ENCODE measurements around the gene ABHD1. TPM values are rescaled to one million over a fixed set of nuclear protein-coding genes. Genes with fewer than 3 reads are reported as not detected.
"Not testable (repeated sequence)": the region's sequence is repeated elsewhere in the genome, so short reads cannot be mapped to it uniquely, and the experiment has no call there.

Gene ABHD1
- polyA plus RNA-seq, 6 donors from 2014 or later = 1.2 to 1.3 TPM; not detected in 4

- Mint-ChIP-seq H3K4me1 (no peaks in the 10 kb centered on the region), H3K36me3 (no peaks in the 10 kb centered on the region), H3K27ac (peak overlapping the region in 1 of 6 donors; percentile 14), H3K4me3 (no peak overlapping the region), H3K27me3 (peaks cover 5 to 8% (median 6%) of the 10 kb centered on the region in 3 donors), H3K9me3 (no peaks in the 10 kb centered on the region)
- ATAC-seq (ENCODE audit: low read depth in 2 of 2) (no peak), DNase-seq (no peak)
These were observed 17.6 kb upstream of the ABHD1 start for GRCh38 chr2:27105981-27106380.

GRCh38 chr2:27108221-27108620, 15.4 kb upstream of the ABHD1 start:
- Mint-ChIP-seq H3K27ac (no peak overlapping the region), H3K36me3 (no peaks in the 10 kb centered on the region), H3K4me3 (no peak overlapping the region), H3K27me3 (peaks cover 5 to 8% (median 6%) of the 10 kb centered on the region in 3 donors), H3K4me1 (no peaks in the 10 kb centered on the region), H3K9me3 (no peaks in the 10 kb centered on the region)
- no peak for DNase-seq
- ATAC-seq (ENCODE audit: low read depth in 2 of 2) = no peak

GRCh38 chr2:27109083-27109482, 14.5 kb upstream of the ABHD1 start:
- H3K4me1 Mint-ChIP-seq = no peaks in the 10 kb centered on the region
- H3K9me3 Mint-ChIP-seq = no peaks in the 10 kb centered on the region
- H3K27me3 Mint-ChIP-seq = peaks cover 3 to 8% (median 6%) of the 10 kb centered on the region in 3 donors
- no peak overlapping the region for H3K27ac Mint-ChIP-seq
- DNase-seq (no peak), ATAC-seq (ENCODE audit: low read depth in 2 of 2) (no peak)
- no peak overlapping the region for H3K4me3 Mint-ChIP-seq
- no peaks in the 10 kb centered on the region for H3K36me3 Mint-ChIP-seq

GRCh38 chr2:27110603-27111352, 12.8 kb upstream of the ABHD1 start:
- not testable (repeated sequence) for H3K36me3 Mint-ChIP-seq; H3K4me1 Mint-ChIP-seq; DNase-seq; ATAC-seq (ENCODE audit: low read depth in 2 of 2); H3K27me3 Mint-ChIP-seq; H3K9me3 Mint-ChIP-seq; H3K4me3 Mint-ChIP-seq
- H3K27ac Mint-ChIP-seq = peak overlapping the region in 1 of 6 donors; percentile 2

GRCh38 chr2:27111392-27112078, 12.1 kb upstream of the ABHD1 start:
- not testable (repeated sequence) for DNase-seq; H3K4me1 Mint-ChIP-seq; H3K4me3 Mint-ChIP-seq; H3K27ac Mint-ChIP-seq; ATAC-seq (ENCODE audit: low read depth in 2 of 2); H3K27me3 Mint-ChIP-seq; H3K9me3 Mint-ChIP-seq; H3K36me3 Mint-ChIP-seq

- no peaks in the 10 kb centered on the region for H3K36me3 Mint-ChIP-seq
- H3K9me3 Mint-ChIP-seq = peaks cover 0 to 3% (median 0%) of the 10 kb centered on the region in 7 donors
- H3K27me3 Mint-ChIP-seq = peaks cover 12 to 40% (median 18%) of the 10 kb centered on the region in 3 donors
- no peak overlapping the region for H3K27ac Mint-ChIP-seq
- no peak for DNase-seq
- no peak for ATAC-seq (ENCODE audit: low read depth in 2 of 2)
- peaks cover 0 to 8% (median 0%) of the 10 kb centered on the region in 3 donors for H3K4me1 Mint-ChIP-seq
- H3K4me3 Mint-ChIP-seq = peak overlapping the region in 1 of 8 donors; percentile 15
These were observed 8.1 kb upstream of the ABHD1 start for GRCh38 chr2:27115519-27115918.

GRCh38 chr2:27117995-27118524, 5.6 kb upstream of the ABHD1 start:
- H3K36me3 Mint-ChIP-seq = no peaks in the 10 kb centered on the region

GRCh38 chr2:27118525-27119329, 4.9 kb upstream of the ABHD1 start, which contains the start of gene CGREF1:
Gene CGREF1, minus strand, starts transcription at chr2:27119128. Its CDS starts 14,762 bp downstream, at chr2:27104366.
- Mint-ChIP-seq H3K36me3 (no peaks in the 10 kb centered on the region), H3K27ac (peak within 1 kb of the TSS in 1 of 6 donors; percentile 42), H3K4me3 (peak within 1 kb of the TSS; percentile 29 to 87 (median 74)), H3K9me3 (peaks cover 0 to 3% (median 0%) of the 10 kb centered on the region in 7 donors), H3K27me3 (peaks cover 16 to 53% (median 35%) of the 10 kb centered on the region in 3 donors), H3K4me1 (peaks cover 4 to 17% (median 8%) of the 10 kb centered on the region in 3 donors)
- peak; percentile 9 to 17 for ATAC-seq (ENCODE audit: low read depth in 2 of 2)
- no peak for DNase-seq

More at GRCh38 chr2:27117995-27118524, 5.6 kb upstream of the ABHD1 start:
- H3K4me1 Mint-ChIP-seq = peaks cover 2 to 13% (median 3%) of the 10 kb centered on the region in 3 donors
- no peak for DNase-seq
- no peak for ATAC-seq (ENCODE audit: low read depth in 2 of 2)
- no peak overlapping the region for H3K27ac Mint-ChIP-seq
- peak overlapping the region in 5 of 8 donors; percentile 28 to 61 (median 35) for H3K4me3 Mint-ChIP-seq
- peaks cover 0 to 3% (median 0%) of the 10 kb centered on the region in 7 donors for H3K9me3 Mint-ChIP-seq
- peaks cover 16 to 53% (median 35%) of the 10 kb centered on the region in 3 donors for H3K27me3 Mint-ChIP-seq

- not testable (repeated sequence) for H3K27ac Mint-ChIP-seq; ATAC-seq (ENCODE audit: low read depth in 2 of 2); H3K9me3 Mint-ChIP-seq; DNase-seq; H3K36me3 Mint-ChIP-seq
- H3K4me1 Mint-ChIP-seq = peaks cover 7 to 19% (median 13%) of the 10 kb centered on the region in 3 donors
- peaks cover 16 to 53% (median 35%) of the 10 kb centered on the region in 3 donors for H3K27me3 Mint-ChIP-seq
- H3K4me3 Mint-ChIP-seq = peak overlapping the region in 6 of 8 donors; percentile 61 to 87 (median 76)
These were observed 4.3 kb upstream of the ABHD1 start for GRCh38 chr2:27119330-27119670.

- peaks cover 7 to 19% (median 13%) of the 10 kb centered on the region in 3 donors for H3K4me1 Mint-ChIP-seq
- DNase-seq (no peak), ATAC-seq (ENCODE audit: low read depth in 2 of 2) (no peak)
- H3K4me3 Mint-ChIP-seq = peak overlapping the region in 4 of 8 donors; percentile 13 to 81 (median 64)
- H3K27ac Mint-ChIP-seq = peak overlapping the region in 2 of 6 donors; percentile 53 to 76
- H3K36me3 Mint-ChIP-seq = no peaks in the 10 kb centered on the region
- H3K27me3 Mint-ChIP-seq = peaks cover 16 to 43% (median 35%) of the 10 kb centered on the region in 3 donors
- H3K9me3 Mint-ChIP-seq = peaks cover 0 to 3% (median 0%) of the 10 kb centered on the region in 7 donors
These were observed 1.7 kb upstream of the ABHD1 start for GRCh38 chr2:27121906-27122305.

- Mint-ChIP-seq H3K27ac (no peak overlapping the region), H3K27me3 (peaks cover 16 to 38% (median 35%) of the 10 kb centered on the region in 3 donors), H3K9me3 (peaks cover 0 to 3% (median 0%) of the 10 kb centered on the region in 7 donors), H3K36me3 (no peaks in the 10 kb centered on the region), H3K4me1 (peaks cover 7 to 19% (median 13%) of the 10 kb centered on the region in 3 donors), H3K4me3 (peak overlapping the region; percentile 89 to 95 (median 92))
- no peak for DNase-seq
- ATAC-seq (ENCODE audit: low read depth in 2 of 2) = no peak
These were observed 824 bp upstream of the ABHD1 start for GRCh38 chr2:27122791-27123190.

- peaks cover 0 to 1% of the 10 kb centered on the region in 2 donors for H3K36me3 Mint-ChIP-seq
- H3K27me3 Mint-ChIP-seq = peaks cover 6 to 21% (median 17%) of the 10 kb centered on the region in 3 donors
- H3K9me3 Mint-ChIP-seq = peaks cover 0 to under 1% (median 0%) of the 10 kb centered on the region in 7 donors
- DNase-seq = no peak
- ATAC-seq (ENCODE audit: low read depth in 2 of 2) = no peak
- peaks cover 14 to 21% (median 20%) of the 10 kb centered on the region in 3 donors for H3K4me1 Mint-ChIP-seq
- H3K4me3 Mint-ChIP-seq = peak overlapping the region in 4 of 8 donors; percentile 9 to 92 (median 48)
- no peak overlapping the region for H3K27ac Mint-ChIP-seq
These were observed 1.5 kb downstream of the ABHD1 start for GRCh38 chr2:27125104-27125503.

Data from naive B cell (primary cell).